SK-N-SH treated with all-trans-retinoic acid at 6 μM for 48 hours (cell line): ENCODE results near the gene APOB.

Experiments
- ATAC-seq: fragments of 200-7000 bp; cut with Tn5 transposase; 3 replicates; pipeline ENCODE4 v1.9.1; 2020; ENCODE audit warnings: mild to moderate bottlenecking, moderate library complexity
- ARNTL ChIP-seq: fragments of 450-650 bp; formaldehyde crosslinking; IDR thresholded peaks from 2 replicates; pipeline ENCODE4 v1.5.0; 2020; ENCODE audit warnings: low read depth, mild to moderate bottlenecking, moderate library complexity, borderline replicate concordance
- BACH2 ChIP-seq: fragments of 250-450 bp; sonication (Bioruptor Pico); IDR thresholded peaks from 2 replicates; pipeline ENCODE4 v1.9.0; 2021; ENCODE audit warnings: mild to moderate bottlenecking, borderline replicate concordance
- CREB5 ChIP-seq: fragments of 250-450 bp; sonication (Bioruptor Pico); IDR thresholded peaks from 2 replicates; pipeline ENCODE4 v1.5.1; 2020; ENCODE audit warnings: low read depth, mild to moderate bottlenecking, moderate library complexity
- CSDC2 ChIP-seq: fragments of 250-450 bp; sonication (Bioruptor Pico); IDR thresholded peaks from 2 replicates; pipeline ENCODE4 v1.5.0; 2020; ENCODE audit warnings: mild to moderate bottlenecking, moderate library complexity
- ESRRG ChIP-seq: fragments of 250-450 bp; sonication (Bioruptor Pico); IDR thresholded peaks from 2 replicates; pipeline ENCODE4 v1.6.1; 2021; ENCODE audit warnings: mild to moderate bottlenecking
- GLIS3 ChIP-seq: fragments of 250-450 bp; sonication (Bioruptor Pico); IDR thresholded peaks from 2 replicates; pipeline ENCODE4 v1.5.0; 2020; ENCODE audit warnings: mild to moderate bottlenecking, moderate library complexity
- ISL1 ChIP-seq: fragments of 250-450 bp; sonication (Bioruptor Pico); IDR thresholded peaks from 2 replicates; pipeline ENCODE4 v2.1.2; 2022; ENCODE audit warnings: mild to moderate bottlenecking, moderate library complexity
- OSR1 ChIP-seq: fragments of 250-450 bp; sonication (Bioruptor Pico); IDR thresholded peaks from 2 replicates; pipeline ENCODE4 v1.8.0; 2022; ENCODE audit warnings: moderate library complexity, mild to moderate bottlenecking, inconsistent platforms
- PATZ1 ChIP-seq: fragments of 250-450 bp; sonication (Bioruptor Pico); IDR thresholded peaks from 2 replicates; pipeline ENCODE4 v1.8.0; 2020; ENCODE audit warnings: mild to moderate bottlenecking, moderate library complexity, borderline replicate concordance
- SNAI2 ChIP-seq: fragments of 250-450 bp; sonication (Bioruptor Pico); IDR thresholded peaks from 2 replicates; pipeline ENCODE4 v1.5.0; 2020; ENCODE audit warnings: mild to moderate bottlenecking, moderate library complexity
- TCF4 ChIP-seq: fragments of 250-450 bp; sonication (Bioruptor Pico); IDR thresholded peaks from 2 replicates; pipeline ENCODE4 v1.8.0; 2021; ENCODE audit warnings: mild to moderate bottlenecking, moderate library complexity, borderline replicate concordance
- TOX ChIP-seq: fragments of 250-450 bp; sonication (Bioruptor Pico); IDR thresholded peaks from 2 replicates; pipeline ENCODE4 v1.8.0; 2021; ENCODE audit warnings: mild to moderate bottlenecking, moderate library complexity, borderline replicate concordance
- TSHZ2 ChIP-seq: fragments of 250-450 bp; sonication (Bioruptor Pico); IDR thresholded peaks from 2 replicates; pipeline ENCODE4 v1.5.0; 2020; ENCODE audit warnings: mild to moderate bottlenecking, moderate library complexity
- ZC3H10 ChIP-seq: fragments of 250-450 bp; sonication (Bioruptor Pico); IDR thresholded peaks from 2 replicates; pipeline ENCODE4 v1.5.1; 2021; ENCODE audit warnings: mild to moderate bottlenecking, moderate library complexity
- ZFP3 ChIP-seq: fragments of 250-450 bp; sonication (Bioruptor Pico); IDR thresholded peaks from 2 replicates; pipeline ENCODE4 v1.5.0; 2020; ENCODE audit warnings: mild to moderate bottlenecking, moderate library complexity
- ZFP30 ChIP-seq: fragments of 450-650 bp; formaldehyde crosslinking; IDR thresholded peaks from 2 replicates; pipeline ENCODE4 v1.5.0; 2022; ENCODE audit warnings: mild to moderate bottlenecking, moderate library complexity
- ZNF565 ChIP-seq: fragments of 450-650 bp; formaldehyde crosslinking; conservative IDR thresholded peaks from 2 replicates; pipeline ENCODE4 v1.5.0; 2020; ENCODE audit warnings: low read depth, mild to moderate bottlenecking, moderate library complexity
- ZNF8 ChIP-seq: fragments of 450-650 bp; formaldehyde crosslinking; IDR thresholded peaks from 2 replicates; pipeline ENCODE4 v1.5.0; 2020; ENCODE audit warnings: mild to moderate bottlenecking, moderate library complexity
- TF ChIP-seq, protein P1 (sequence below): fragments of 250-450 bp; sonication (Bioruptor Pico); IDR thresholded peaks from 2 replicates; pipeline ENCODE4 v1.5.1; 2021; ENCODE audit warnings: mild to moderate bottlenecking, moderate library complexity
- TF ChIP-seq, protein P2 (sequence below): fragments of 250-450 bp; sonication (Bioruptor Pico); IDR thresholded peaks from 2 replicates; pipeline ENCODE4 v1.8.0; 2021; ENCODE audit warnings: low read depth, mild to moderate bottlenecking, moderate library complexity, borderline replicate concordance

The APOB gene

DNA sequence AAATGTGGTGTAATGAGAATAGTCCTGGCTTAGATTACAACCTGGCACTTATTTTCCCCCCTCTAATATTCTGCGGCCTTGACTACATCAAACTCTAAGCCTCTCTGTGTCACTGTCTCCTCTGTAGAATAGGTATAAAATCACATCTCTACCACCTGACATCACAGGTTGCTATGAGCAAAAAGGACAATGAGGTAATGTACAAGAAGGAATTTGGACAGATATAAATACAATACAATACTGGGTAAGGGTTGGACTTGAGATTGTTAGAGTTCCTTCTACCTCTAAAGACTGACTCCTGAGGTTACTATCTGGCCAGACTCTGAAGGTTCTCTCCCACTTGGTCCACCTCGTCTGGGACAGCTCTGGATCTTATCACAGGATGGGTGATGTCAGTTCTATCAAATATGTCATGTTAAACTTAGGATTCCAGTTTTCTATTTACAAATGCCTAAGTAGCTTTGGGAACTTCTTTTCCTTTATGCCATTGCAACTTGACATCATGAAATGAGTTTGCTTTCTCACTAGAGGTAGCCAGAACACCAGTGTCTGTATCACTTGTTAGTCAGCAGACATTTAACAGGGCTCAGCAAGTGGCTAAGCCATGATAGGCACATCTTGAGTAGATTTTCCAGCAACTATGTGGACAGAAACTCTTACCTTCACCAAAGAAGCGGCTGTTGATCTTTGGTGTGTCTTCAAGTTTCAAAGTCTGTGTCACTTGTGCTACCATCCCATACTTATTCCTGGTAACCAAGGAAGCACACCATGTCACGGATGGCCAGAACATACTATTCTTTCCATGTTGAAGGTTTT lies 9.5 kb downstream of the APOB start:
- no peak for ATAC-seq
- TF ChIP-seq CREB5 (CRISPR knock-in tag) (no peak), TOX (no peak), SNAI2 (no peak), TCF4 (no peak), ISL1 (CRISPR knock-in tag) (no peak)

DNA sequence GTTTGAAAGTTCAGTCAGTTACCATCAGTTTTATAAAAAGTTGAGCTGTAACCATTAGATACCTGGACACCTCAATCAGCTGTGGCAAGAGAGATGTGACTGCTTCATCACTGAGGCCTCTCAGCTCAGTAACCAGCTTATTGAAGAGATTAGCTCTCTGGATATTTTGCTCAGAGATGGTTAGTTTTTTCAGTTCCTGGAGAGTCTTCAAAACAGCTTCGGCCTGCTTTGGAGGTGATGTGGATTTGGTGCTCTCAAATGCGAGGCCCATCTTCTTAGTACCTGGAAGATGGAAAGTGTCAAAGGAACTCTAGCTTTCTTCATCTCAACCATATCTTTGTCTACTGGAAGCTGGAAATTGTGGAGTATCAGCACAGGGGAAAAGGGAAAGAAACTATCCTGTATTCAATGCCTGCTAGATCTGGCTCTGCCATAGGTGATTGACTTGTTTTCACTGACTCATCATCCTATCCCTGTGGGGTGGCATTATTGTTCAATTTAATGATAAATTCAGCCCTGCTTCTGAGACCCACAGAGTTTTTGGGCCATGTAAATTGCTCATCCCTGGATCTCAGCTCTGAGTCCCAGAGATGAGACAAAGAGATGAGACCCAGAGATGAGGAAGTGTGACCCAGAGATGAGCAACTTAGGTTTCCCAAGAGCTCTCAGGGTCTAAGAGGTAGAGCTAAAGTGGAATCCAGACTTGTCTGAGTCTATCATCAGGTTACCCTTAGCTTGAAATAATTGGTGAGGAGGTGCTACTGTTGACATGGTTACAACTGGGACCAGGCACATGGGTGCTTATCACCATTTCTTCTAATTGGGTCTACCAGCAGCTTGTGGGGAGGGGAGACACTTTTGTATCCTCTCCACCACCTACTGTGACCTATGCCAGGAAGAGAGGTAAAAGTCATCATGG lies 10.4 kb downstream of the APOB start:
- no peak for ATAC-seq
- TF ChIP-seq GLIS3 (CRISPR knock-in tag) (no peak), ISL1 (CRISPR knock-in tag) (no peak), PATZ1 (CRISPR knock-in tag) (no peak), TSHZ2 (CRISPR knock-in tag) (no peak), ZFP3 (CRISPR knock-in tag) (no peak), ZNF565 (CRISPR knock-in tag) (no peak), ZFP30 (no peak), TOX (no peak), ARNTL (CRISPR knock-in tag) (no peak), ZC3H10 (CRISPR knock-in tag) (no peak), BACH2 (CRISPR knock-in tag) (no peak), ESRRG (CRISPR knock-in tag) (no peak), CSDC2 (CRISPR knock-in tag) (no peak), OSR1 (CRISPR knock-in tag) (no peak), TCF4 (no peak), CREB5 (CRISPR knock-in tag) (no peak), ZNF8 (CRISPR knock-in tag) (no peak)
- TF ChIP-seq, protein P1, sequence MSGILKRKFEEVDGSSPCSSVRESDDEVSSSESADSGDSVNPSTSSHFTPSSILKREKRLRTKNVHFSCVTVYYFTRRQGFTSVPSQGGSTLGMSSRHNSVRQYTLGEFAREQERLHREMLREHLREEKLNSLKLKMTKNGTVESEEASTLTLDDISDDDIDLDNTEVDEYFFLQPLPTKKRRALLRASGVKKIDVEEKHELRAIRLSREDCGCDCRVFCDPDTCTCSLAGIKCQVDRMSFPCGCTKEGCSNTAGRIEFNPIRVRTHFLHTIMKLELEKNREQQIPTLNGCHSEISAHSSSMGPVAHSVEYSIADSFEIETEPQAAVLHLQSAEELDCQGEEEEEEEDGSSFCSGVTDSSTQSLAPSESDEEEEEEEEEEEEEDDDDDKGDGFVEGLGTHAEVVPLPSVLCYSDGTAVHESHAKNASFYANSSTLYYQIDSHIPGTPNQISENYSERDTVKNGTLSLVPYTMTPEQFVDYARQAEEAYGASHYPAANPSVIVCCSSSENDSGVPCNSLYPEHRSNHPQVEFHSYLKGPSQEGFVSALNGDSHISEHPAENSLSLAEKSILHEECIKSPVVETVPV (CRISPR knock-in tag), result no peak
- TF ChIP-seq, protein P2, sequence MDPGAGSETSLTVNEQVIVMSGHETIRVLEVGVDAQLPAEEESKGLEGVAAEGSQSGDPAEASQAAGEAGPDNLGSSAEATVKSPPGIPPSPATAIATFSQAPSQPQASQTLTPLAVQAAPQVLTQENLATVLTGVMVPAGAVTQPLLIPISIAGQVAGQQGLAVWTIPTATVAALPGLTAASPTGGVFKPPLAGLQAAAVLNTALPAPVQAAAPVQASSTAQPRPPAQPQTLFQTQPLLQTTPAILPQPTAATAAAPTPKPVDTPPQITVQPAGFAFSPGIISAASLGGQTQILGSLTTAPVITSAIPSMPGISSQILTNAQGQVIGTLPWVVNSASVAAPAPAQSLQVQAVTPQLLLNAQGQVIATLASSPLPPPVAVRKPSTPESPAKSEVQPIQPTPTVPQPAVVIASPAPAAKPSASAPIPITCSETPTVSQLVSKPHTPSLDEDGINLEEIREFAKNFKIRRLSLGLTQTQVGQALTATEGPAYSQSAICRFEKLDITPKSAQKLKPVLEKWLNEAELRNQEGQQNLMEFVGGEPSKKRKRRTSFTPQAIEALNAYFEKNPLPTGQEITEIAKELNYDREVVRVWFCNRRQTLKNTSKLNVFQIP (CRISPR knock-in tag), result no peak
